NCI-H1105 treated with DMSO at 0.1 percent for 48 hours (cell line): ENCODE results near the gene RAB30.
A peak's percentile ranks its signal among the peaks of the same experiment; 100 is the strongest.

Experiments
- DNase-seq: peaks from one replicate; lab custom pipeline; 2025; lab: John Stamatoyannopoulos, UW

The RAB30 gene

DNA sequence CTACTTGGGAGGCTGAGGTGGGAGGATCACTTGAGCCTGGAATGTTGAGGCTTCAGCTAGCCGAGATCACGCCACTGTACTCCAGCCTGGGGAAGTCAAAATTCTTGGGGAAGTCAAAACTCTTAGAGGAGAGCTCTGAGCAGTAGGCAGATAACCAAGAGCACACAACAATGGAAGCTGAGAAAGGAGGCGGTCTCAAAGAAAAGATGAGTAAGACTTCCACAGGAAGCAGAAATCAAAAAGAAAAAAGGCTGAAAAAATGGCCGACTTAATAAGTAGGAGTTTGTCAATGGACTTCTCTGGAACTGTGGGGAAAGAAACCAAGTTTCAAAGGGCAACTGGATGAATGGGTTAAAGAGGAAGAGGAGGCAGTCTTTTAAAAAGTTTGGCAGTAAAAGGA, 32.1 kb downstream of the RAB30 start:
- no peak for DNase-seq

DNA sequence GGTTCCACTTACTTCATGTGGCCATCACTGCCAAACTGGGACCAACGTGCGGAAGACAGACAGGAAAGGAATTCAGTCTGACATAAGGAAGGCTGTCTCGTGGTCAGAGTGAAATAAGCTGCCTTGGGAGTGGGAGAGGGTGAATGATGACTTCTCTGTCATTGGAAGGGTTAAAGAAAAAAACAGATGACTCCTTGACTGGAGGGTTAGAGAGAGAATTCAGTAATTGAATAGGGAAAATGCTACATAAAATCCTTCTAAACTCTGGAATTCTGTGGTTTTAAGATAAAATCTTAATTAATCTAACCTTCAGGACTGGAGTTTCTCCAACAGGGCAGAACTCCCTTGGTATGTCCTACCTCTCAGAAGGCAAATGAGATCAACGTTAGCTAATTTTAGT, 33.8 kb downstream of the RAB30 start:
- no peak for DNase-seq

DNA sequence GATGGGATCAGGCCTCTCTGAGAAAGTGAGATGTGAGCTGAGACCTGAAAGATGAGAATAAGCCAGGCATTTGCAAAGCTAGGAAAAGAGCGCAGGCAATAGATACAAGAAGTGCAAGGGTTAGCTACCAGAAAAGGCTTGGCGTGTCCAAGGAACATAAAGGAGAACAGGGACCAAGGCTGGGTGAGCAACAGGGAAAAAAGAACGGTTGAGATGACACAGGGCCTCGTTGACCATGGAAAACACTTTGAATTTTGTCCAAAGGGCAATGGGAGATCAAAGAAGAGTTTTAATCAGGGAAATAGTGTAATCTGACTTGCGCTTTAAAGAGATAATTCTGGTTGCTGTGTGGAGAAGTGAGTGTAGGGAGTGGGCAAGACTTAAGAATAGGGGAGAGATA, 35.0 kb downstream of the RAB30 start:
- no peak for DNase-seq

DNA sequence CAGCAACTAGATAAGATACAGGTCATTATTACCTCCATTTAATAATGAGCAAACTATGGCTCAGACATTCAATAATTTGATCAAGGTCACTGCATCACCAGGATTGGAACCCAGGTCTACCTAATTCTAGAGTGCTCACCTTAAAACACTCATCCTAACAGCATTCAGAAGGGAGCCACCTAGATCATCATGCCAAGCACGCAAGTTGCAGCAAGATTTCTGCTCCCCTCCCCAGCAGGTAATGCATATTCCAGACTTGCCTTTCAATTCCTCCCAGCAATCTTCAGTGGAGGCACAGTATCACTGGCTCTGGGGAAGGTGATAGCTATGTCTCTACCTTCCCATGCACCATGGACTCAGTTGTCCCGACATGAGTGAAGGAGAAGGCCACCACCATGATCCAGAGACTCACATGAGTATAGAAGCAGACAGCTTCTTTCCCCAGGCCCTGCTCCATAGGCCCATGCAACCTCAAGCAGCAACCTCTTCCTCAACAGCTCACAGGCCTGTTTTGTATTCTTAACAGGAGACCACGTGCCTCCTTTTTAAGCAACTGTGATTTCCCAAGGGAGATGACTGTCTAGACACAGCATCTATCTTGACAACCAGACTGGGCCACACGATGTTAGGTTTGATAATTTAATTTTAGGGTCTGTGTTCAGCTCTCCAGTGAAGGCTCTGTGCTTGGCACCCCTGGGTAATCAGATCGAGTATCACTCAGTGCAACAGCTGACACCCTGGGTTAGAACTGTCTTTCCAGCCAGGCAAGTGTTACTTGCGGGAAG, 36.4 kb downstream of the RAB30 start:
- no peak for DNase-seq

DNA sequence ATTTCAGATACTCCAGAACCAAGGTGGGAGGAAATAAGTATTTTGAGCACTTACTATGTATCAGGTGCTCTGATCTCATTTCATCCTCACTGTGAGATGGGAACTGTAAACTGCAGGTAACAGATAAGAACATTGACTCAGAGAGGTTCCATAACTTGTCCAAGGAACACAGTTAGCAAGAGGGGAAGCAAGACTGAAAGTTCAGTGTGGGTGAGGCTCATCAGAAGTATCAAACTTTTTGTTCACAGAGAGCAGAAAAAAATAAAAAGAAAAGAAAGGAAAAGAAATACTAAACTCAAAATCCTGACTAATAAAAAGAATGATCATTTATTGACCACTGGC, 37.1 kb downstream of the RAB30 start:
- no peak for DNase-seq

DNA sequence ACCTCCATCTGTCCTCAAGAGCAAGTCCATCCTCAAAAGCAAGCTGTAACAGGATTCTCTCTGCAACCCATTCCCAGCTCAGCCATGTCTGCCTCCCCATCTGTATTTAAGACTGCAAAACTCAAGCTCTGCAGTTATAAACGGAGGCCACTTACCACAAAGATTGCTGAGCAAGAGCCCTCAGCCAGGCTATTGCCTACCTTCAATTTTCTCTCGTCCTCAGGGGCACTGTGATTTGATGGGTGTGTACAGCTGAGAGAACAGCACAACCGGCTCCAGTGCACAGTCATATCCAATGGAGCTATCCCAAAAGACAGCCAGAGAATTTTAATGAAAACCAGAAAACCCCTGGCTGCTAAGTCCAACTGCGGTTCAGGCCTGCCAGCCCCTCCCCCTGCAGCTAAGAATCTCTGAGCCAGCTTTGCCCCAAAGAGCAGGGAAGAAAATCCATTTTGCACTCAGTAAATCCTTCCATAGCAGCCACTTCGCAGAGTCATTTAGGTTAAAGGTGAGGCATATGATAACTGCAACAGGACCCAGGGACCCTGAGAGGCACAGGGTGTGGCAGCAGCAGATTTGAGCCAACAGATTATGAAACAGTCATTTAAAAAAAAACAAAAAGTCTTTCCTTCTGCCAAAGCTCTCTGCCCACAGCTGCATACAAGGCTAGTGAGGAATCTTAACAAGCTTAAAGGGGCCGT, 37.6 kb downstream of the RAB30 start:
- peak; percentile 76 for DNase-seq

DNA sequence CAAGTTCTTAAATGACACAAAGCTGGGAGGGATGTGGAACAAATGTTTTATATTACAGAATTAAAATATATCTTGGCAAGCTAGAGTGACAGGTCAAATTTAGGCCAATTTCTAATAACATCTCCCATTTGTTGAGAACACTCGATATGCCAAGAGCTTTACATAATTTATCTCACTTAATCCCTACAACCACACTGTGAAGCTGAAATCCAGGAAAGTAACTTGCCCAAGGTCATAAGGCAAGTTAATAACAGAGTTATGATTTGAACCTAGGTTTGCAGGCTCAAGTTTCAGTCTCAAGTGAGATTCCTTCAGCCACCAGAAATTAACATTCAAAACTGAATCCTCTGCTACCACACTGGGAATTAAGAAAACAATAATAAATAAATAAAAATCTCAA, 38.3 kb downstream of the RAB30 start:
- DNase-seq: no peak

DNA sequence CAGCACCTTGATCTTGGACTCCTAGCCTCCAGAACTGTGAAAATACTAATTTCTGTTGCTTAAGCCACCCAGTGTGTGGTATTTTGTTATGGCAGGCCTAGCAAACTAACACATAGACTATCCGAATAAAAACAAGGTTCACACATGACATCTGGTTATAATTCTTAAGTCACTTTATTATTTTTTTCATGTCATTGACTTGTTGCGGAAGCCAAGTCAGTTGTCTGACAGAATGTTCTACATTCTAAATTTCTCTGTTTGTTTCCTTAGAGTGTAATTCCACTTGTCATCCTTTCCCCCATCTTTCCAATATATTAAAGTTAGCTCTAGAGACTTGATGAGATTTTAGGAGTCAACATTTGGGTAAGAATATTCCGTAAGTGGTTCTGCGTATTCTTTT, 40.6 kb downstream of the RAB30 start:
- no peak for DNase-seq

DNA sequence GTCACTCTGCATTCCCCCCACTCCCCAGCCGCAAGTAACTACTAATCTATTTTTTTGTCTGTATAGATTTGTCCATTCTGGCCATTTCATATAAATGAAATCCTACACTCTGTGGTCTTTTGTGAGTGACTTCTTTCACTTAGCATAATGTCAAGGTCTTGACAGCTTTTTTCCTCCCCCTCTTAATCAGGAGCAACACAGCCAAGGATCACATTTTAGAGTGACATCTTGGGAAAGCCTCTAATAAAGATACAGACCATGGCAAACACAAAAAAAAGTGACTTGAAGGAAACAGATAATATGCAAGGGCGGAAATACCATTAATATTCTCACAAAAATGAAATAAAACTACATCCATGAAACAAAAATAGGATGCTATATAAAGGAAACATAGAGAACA, 43.9 kb downstream of the RAB30 start:
- DNase-seq: no peak

DNA sequence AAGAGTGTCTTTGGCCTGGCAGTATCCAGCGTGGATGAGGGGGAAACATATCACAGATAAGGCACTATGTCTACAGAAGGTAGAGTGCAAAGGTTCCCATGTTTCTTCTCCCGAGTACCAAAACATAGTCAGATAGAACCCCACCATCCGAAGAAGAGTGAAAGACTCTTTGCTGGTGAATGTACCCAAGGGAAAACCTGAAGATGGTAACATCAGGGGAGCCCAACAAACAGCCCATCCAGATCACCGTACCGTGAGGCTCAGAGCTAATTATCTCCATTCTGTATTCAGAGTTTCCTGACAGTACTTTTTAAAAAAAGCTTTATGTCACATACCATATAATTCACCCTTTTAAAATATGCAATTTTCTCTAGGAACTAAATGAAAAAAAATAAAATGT, 44.4 kb downstream of the RAB30 start:
- no peak for DNase-seq

DNA sequence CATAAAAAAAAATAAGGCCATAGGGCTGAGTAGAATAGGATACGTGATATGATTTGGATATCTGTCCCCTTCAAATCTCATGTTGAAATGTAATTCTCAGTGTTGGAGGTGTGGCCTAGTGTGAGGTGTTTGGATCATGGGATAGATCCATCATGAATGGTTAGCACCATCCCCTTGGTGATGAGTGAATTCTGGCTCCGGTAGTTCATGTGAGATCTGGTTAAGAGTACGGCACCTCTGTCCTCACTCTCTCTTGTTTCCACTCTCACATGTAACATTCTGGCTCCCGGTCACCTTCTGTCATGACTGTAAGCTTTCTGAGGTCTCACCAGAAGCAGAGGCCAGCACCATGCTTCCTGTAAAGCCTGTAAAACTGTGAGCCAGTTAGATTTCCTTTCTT, 45.5 kb downstream of the RAB30 start:
- DNase-seq: no peak

DNA sequence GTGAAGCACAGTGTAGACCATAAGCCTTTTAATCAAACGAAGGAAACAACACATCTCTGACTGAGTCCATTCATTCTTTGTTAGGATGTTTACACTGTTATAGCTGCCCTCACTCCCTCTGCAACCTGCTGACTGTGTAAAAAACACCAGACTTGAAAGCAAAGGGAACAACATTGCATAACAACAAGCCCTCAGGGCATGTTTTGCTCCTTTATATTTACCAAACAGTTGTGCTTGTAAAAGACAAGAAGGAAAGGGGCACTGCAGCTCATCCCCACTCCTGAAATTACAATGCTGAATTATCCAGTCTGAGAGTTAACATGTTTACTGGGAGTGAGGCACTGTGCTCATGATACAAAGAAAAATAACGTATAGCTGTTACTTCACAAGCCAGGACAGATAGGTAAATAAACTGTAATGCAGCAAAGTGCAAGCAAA, 46.4 kb downstream of the RAB30 start:
- DNase-seq: peak; percentile 70

DNA sequence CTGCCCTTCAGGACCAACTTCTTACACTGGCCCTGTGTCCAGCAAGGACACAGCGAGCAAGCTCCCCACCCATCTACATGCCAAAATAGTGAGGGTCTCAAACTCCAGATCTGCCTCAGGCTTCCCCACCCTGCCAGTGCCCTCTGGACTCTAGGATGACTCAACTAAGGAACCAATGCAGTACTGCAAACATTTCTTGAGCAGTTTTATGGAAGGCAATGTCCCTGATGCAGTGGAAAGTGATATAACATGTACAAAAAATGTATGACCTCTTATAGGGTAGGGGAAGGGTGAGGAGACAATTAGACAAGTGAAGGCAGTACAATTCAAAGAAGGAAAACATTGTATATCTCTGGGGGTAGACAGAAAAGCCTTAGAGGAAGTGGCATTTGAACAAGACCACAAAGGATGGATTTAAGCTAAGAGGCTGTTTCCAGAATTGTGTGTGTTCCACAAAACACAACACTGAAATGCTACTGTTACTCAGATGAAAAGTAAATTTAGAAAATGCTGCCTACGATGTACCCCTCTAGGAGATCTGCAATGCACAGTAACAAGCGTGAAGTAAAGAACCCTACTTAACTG, 47.3 kb downstream of the RAB30 start:
- DNase-seq: no peak

DNA sequence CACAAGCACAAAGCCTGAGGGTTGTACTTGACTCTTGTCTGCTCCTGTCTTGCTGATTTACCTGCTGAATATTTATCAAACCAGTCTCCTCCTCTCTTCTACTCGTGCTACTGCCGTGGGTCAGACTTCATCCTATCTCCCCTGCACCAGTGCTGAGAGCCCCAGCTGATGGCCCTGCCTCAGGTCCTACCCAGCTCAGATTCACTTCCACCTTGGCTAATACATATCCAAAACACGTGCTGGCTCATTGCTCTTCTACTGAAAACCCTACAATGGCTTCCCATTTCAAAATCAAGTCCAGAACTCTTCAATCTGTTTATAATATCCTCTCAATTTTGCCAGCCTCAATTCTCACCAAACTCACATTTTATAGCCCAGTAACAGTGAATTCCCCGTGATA, 48.3 kb downstream of the RAB30 start:
- DNase-seq: no peak

DNA sequence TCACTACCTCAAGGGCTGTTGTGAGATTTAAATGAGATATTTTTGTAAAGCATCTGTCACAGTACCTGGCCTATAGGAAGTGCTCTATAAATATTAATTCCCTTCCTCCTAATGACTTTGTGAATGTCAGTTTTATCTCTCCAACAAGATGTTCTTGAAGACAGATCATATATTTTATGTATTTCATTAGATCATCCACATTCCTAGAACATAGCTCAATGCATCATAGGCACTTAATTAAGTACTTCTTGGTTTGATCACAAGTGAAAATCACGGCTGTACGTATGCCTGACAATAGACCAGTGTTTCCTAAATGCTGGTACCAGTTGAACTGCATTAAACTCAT, 49.9 kb downstream of the RAB30 start:
- no peak for DNase-seq

DNA sequence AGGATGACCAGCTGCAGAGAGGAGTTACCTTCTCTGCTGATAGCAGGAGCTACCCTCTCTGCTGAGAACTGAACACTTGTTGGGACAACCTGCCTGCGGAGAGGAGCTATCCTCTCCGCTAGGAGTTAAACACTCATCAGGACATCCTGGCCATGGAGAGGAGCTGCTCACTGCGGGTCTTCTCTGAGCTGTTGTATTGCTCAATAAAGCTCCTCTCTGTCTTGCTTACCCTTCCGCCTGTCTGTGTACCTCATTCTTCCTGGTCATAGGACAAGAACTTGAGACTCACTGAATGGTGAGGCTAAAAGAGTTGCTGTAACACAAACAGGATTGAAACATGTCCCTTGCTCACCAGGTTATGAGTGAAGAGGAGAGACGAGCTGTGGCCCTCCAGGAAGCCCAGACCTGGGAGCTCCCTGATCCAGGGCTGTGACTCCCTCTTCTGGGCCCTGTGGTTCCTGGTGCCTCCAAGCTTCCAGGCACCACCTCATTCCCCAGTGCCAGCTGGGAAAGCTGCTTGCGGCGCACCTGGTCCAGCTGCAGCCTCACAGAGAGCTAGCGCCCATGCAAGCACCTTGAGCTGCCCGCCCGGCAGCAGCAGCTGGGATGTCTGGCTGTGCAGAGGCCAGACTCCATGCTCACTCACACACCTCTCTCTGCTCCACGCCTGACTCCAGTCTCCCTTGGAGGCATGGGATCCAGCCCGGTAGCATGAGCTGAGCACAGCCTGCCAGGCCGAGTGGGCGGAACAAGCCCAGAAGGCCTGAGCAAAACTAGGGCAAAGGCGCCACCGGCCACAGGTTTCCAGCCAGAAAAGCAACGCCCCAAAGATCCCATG, 50.5 kb downstream of the RAB30 start:
- DNase-seq: no peak

DNA sequence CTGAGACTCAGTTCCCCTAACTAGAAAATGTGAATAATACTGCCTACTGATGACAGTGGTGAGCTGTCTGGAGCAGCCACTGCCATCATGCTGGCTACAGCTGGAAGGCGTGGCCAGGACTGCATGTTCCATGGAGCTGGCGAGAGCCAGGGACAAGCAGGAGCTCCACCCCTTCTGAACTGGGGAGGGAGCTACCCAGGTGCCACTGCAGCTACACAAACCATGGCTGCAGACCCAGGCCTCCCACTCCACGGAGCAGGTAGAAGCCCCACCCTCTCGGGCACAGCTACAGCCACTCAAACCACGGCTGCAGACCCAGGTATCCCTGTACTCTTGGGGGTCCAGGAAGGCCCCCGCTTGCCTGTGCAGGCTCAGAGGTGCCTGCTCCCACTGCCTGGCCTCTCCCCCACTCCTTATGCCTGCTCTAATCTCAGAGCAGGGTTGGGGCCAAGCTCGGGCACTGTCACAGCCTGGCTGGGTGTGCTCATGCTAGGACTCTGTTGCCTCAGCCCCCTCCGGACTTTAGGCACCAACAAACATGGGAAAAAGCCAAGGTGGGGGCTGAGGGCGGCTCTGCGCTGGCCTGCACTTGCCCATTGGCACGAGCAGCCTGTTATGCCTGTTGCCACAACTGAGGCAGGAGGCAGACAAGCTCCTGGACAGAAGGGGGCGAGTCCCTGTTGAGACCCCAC, 51.7 kb downstream of the RAB30 start:
- DNase-seq: no peak

DNA sequence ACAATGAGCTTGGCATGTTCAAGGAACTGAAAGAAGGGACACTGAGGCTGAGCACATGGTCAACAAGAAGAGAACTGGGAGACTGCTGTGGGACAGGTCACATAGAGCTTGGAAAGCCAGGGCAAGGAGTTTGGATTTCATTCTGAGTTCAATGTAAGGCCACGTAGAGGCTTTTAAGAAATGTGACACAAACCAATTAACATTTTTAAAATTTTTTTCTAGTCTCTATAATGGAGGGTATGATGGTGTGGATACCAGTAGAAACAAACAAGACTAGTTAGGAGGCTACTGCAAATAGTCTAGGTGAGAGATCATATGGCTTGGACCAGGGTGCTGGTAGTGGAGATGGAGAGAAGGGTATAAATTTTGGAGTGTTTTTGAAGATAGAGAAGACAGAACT, 56.7 kb downstream of the RAB30 start:
- DNase-seq: no peak

DNA sequence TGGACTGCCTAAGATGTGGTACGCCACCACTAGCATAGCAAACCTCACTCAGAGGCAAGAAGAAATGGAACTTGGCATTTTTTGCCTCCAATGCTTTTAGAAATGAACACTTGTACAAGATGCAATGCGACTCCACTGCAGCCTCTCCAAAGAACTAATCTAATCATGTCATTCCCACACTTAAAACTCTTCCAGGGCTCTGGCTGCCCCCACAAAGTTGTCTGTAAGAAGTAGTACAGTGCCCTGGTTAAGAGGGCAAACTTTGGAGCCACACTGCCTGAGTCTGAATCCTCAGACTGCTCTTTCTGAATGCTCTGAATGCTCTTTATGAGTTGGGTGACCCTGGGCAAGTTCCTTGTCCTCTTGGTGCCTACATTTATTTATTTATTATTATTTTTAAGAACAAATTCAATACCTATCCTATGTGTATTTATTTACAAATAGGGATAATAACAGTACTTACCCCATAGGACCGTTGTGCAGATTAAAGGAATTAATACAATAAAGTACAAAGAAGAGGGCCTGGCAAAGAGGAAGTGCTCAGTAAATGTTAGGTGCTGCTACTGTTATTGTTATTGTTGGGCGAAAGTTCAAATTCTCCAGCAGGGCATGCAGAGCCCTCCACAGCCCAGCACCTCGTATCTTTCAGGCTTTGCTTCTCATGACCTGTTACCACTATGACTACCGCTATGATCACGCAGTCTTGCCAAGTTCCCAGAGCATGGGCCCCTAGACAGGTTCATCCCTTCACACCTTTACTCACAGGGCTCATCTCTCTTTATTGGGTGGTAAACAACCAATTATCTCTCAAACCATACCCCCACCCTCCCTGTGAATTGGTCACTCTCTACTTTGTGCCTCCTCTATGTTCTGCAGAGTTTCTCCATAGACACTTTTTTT, 59.3 kb downstream of the RAB30 start:
- no peak for DNase-seq

DNA sequence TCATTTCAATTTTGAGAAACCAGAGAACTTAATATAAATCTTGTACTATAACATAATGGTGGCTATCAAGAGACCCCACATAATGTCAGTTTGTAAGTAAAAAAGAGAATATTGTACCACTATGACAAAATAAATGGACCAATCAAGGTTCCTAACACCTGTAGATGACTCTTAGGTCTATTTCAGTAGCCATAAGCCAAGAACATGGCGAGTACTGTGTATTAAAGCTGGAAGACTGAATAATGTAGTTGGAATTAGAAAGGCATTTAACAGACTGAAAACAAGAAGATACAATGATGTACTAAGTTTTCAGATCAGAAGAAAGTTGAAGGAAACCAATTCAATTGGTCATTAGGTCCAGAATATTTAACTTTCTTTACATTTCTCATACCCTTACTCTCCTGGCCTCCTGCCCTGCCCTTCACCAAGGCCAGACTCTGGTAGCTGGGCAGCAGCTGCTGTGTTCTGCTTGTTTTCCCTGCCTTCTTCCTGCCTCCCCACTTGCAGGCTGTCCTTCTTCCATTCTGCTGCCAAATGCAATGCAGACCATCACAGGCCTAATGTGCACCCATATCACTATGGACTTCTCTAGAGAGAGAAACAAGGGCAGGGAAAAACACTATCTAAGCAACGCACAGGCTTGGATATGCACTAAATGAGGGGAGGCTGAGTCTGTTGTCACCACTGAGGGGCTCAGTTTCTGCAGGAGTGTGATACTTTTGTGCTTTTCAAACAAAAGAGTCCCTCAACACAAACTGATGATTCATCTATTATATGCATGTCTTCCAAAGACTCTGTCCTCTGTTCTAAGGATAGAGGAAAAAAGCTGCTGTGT, 60.1 kb downstream of the RAB30 start:
- no peak for DNase-seq
